Activated T-helper 1 cell treated with Interleukin-2 at 50 U/mL for 16 hours (primary cell): Measurements from ENCODE around the gene RNASE8.

ENCODE experiments used
- DNase-seq: peaks from one replicate; pipeline ENCODE4 v3.0.0-alpha.2; 2020; ENCODE audit warnings: low read depth

The RNASE8 gene

GRCh38 chr14:21106498-21107282 is 49.1 kb downstream of the RNASE8 start:
- peak; percentile 61 for DNase-seq

- DNase-seq, result no peak
These were observed 49.7 kb downstream of the RNASE8 start for GRCh38 chr14:21107283-21107800.
